PC-9 (cell line): ENCODE measurements around the gene FARS2.

Source experiments
- EZH2 ChIP-seq: fragments of 200-600 bp; sonication (generic); IDR thresholded peaks from 2 replicates; pipeline ENCODE4 v1.8.0; 2017; ENCODE audit warnings: antibody characterized with exemption, low read depth
- TF ChIP-seq, protein P1 (sequence below): fragments of 200-600 bp; sonication (generic); conservative IDR thresholded peaks from 2 replicates; pipeline ENCODE4 v1.6.1; 2017; ENCODE audit warnings: mixed run types, antibody characterized with exemption, mild to moderate bottlenecking, moderate library complexity

DNA sequence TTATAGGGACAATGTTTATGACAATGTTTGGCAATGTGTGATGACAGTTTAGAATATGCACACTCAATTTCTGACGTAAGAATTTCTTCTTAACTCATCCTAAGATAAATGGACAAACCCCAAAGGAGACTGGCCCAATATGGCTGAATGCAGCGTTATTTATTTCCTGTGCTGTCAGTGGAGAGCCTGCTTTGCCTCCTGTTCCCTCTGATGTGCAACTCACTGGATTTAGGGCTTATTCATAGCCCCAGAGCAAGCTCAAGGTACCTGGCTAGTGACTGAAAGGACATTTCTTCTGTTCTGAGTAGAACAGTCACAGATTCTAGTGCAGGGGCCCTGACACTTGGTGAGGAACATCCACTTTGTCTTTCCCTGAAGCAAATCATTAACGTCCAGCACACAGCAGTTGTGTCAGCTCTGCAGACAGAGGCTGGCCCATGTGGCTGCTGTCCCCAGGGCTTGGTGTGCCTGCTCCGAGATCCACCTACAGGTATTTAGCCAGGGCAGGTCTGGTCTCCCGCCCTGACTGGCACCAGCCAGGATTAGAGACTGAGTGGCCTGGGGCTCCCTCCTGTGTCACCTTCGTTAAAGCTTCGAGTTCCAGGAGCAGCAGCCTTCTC is 64.8 kb downstream of the FARS2 start:
- TF ChIP-seq, protein P1, sequence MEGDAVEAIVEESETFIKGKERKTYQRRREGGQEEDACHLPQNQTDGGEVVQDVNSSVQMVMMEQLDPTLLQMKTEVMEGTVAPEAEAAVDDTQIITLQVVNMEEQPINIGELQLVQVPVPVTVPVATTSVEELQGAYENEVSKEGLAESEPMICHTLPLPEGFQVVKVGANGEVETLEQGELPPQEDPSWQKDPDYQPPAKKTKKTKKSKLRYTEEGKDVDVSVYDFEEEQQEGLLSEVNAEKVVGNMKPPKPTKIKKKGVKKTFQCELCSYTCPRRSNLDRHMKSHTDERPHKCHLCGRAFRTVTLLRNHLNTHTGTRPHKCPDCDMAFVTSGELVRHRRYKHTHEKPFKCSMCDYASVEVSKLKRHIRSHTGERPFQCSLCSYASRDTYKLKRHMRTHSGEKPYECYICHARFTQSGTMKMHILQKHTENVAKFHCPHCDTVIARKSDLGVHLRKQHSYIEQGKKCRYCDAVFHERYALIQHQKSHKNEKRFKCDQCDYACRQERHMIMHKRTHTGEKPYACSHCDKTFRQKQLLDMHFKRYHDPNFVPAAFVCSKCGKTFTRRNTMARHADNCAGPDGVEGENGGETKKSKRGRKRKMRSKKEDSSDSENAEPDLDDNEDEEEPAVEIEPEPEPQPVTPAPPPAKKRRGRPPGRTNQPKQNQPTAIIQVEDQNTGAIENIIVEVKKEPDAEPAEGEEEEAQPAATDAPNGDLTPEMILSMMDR, result no peak
- TF ChIP-seq EZH2, result no peak
